Lung (tissue), 12 donors: Measurements from ENCODE around the gene CDCP2. TPM values are rescaled to one million over a fixed set of nuclear protein-coding genes. Genes with fewer than 3 reads are reported as not detected.

Experiments
- ATAC-seq: fragments of 200-7000 bp; cut with Tn5 transposase; one replicate; pipeline ENCODE4 v1.9.1; 2020; ENCODE audit warnings: moderate number of reproducible peaks; ENCODE audit not compliant: insufficient read depth, low FRiP score
- DNase-seq, 3 donors: peaks; one replicate each; pipeline ENCODE4 v3.0.0-alpha.2; 2013 to 2017
- H3K27ac ChIP-seq, 2 donors: one replicate each; pipeline ENCODE4 v1.5.1; 2013; ENCODE audit warnings: mild to moderate bottlenecking in 2 of 2, moderate library complexity in 2 of 2, control low read depth in 1 of 2, inconsistent platforms in 1 of 2, low read depth in 1 of 2, low read length in 1 of 2
- H3K27me3 ChIP-seq, 3 donors: one replicate each; pipeline ENCODE4 v1.5.1; 2013; ENCODE audit warnings: low read length in 2 of 3; ENCODE audit not compliant: control insufficient read depth in 3 of 3, insufficient read depth in 3 of 3
- H3K36me3 ChIP-seq, 4 donors: one replicate each; pipeline ENCODE4 v1.5.1; 2013; ENCODE audit warnings: low read length in 4 of 4, mild to moderate bottlenecking in 1 of 4, moderate library complexity in 1 of 4; ENCODE audit not compliant: control insufficient read depth in 4 of 4, insufficient read depth in 4 of 4
- H3K4me1 ChIP-seq, 5 donors: one replicate each; pipeline ENCODE4 v1.5.1; 2013; ENCODE audit warnings: low read length in 5 of 5, mild to moderate bottlenecking in 2 of 5, moderate library complexity in 1 of 5; ENCODE audit not compliant: control insufficient read depth in 5 of 5, insufficient read depth in 5 of 5
- H3K4me3 ChIP-seq: one replicate; pipeline ENCODE4 v1.5.1; 2013; ENCODE audit warnings: mild to moderate bottlenecking, control low read depth, moderate library complexity
- H3K9ac ChIP-seq, 2 donors: one replicate each; pipeline ENCODE4 v1.5.1; 2013; ENCODE audit warnings: low read length in 2 of 2, control low read depth in 1 of 2; ENCODE audit not compliant: insufficient read depth in 1 of 2
- H3K9me3 ChIP-seq, 4 donors: one replicate each; pipeline ENCODE4 v1.5.1; 2013; ENCODE audit warnings: low read length in 3 of 4, mild to moderate bottlenecking in 1 of 4, moderate library complexity in 1 of 4; ENCODE audit not compliant: control insufficient read depth in 4 of 4, insufficient read depth in 3 of 4
- WGBS, 2 donors: extraction: QIAGEN DNeasy Blood & Tissue Kit; methylation state at CpG; one replicate each; pipeline ENCODE4 v1.1.7; 2013; 5-methylcytosine and 5-hydroxymethylcytosine counted together
- polyA plus RNA-seq, 2 donors: library from polyadenylated mRNA; stranded (reverse); fragments of 200-250 nt; gene quantifications; one replicate each; pipeline ENCODE4 v1.2.1, GENCODE V29; 2013
- total RNA-seq, 2 donors: library from RNA; depleted of rRNA in 1 of 2; stranded (reverse); fragments of >200 nt in 1 of 2; gene quantifications; one replicate each; pipeline ENCODE4 v1.2.1, GENCODE V29; 2014 to 2021
- TF ChIP-seq, protein P1 (sequence below): IDR thresholded peaks from 2 replicates; pipeline ENCODE4 v1.5.1; 2012; ENCODE audit warnings: mild to moderate bottlenecking; ENCODE audit errors: control extremely low read depth, extremely low read depth
- donor health status: control.
- donor health status: control.
- donor health status: Bipolar disorder and iron deficiency.
- donor health status: healthy.
- donor health status: DM: yes; HTN: yes; CAD: no.

CDCP2 gene
- total and polyA plus RNA-seq, 4 donors, result 0.02 to 0.28 (median 0.14) TPM; not detected in 1

DNA sequence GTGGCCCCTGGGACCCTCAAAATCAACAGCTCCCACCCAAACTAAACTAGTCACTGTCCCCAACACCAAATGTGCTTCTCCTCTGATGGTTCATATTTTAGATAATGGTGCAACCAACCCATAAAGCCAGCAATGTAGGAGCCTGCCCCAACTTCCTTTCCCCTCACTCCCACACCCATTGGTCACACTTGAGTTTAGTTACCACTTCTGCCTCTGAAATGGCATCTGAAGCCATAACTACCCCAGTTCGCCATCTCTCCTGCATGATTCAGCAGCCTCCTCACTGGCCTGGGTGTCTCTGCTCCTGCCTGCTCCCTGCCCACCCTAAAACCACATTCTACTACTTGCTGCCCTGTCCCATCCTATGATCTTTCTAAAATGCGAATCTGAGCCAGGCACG is 3.4 kb upstream of the CDCP2 start:
- Histone ChIP-seq H3K4me3 (no peak overlapping the region), H3K36me3 (no peaks in the 10 kb centered on the region), H3K27ac (no peak overlapping the region), H3K27me3 (no peaks in the 10 kb centered on the region), H3K9me3 (no peaks in the 10 kb centered on the region), H3K4me1 (peaks cover 0 to 2% (median 0%) of the 10 kb centered on the region in 5 donors), H3K9ac (no peak overlapping the region)
- ATAC-seq (no peak), DNase-seq (no peak)
- WGBS, 2 donors, result 92 to 93% methylated on average over 3 of the region's 3 CpGs
- TF ChIP-seq, protein P1, sequence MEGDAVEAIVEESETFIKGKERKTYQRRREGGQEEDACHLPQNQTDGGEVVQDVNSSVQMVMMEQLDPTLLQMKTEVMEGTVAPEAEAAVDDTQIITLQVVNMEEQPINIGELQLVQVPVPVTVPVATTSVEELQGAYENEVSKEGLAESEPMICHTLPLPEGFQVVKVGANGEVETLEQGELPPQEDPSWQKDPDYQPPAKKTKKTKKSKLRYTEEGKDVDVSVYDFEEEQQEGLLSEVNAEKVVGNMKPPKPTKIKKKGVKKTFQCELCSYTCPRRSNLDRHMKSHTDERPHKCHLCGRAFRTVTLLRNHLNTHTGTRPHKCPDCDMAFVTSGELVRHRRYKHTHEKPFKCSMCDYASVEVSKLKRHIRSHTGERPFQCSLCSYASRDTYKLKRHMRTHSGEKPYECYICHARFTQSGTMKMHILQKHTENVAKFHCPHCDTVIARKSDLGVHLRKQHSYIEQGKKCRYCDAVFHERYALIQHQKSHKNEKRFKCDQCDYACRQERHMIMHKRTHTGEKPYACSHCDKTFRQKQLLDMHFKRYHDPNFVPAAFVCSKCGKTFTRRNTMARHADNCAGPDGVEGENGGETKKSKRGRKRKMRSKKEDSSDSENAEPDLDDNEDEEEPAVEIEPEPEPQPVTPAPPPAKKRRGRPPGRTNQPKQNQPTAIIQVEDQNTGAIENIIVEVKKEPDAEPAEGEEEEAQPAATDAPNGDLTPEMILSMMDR, result no peak

DNA sequence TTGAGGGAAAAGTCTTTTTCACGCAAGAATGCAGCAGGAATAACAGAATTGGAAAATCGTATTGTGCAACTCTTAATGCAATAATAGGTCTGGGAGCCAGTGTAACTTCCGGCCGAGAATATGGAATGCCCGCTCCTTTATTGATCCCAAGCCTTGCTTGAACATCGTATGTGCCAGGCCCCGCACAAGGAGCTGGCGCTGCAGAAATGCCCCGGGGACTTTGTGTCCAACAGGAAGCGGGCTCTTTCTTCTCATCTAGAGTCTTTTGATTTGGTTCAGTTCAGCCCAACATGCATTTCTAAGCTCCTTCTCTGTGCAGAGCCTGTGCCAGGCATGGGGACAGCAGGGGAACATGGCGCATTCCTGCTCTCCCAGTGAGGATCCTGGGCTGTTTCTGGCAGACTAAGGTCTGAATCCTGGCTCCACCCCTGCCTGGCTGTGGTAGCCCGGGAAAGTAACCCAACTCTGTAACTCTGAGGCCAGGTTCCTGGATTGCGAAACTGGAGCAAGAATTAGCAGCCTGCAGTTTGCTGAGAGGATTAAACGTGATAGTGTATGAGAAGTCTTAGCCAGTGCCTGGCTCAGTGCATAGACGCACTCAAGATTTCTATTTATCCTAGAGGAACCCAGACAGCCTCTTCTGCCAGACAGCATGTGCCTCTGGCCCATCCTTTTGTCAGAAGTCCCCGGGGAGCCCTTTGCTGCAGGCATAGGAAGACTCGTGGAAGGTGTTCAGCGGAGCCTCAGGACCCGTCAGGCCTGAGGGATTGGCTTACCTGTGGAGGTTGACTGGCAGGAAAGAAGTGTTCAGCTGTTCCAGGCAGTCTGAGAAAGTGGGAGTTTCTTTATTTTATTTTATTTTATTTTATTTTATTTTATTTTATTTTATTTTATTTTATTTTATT is 987 bp upstream of the CDCP2 start:
- ATAC-seq, result peak; percentile 41
- H3K9ac ChIP-seq, result no peak overlapping the region
- 58 to 60% methylated on average over 19 of the region's 19 CpGs for WGBS, 2 donors
- H3K27ac ChIP-seq, result peak overlapping the region in 1 of 2 donors; percentile 49
- no peaks in the 10 kb centered on the region for H3K27me3 ChIP-seq
- no peak overlapping the region for H3K4me3 ChIP-seq
- TF ChIP-seq, protein P1, result no peak
- no peaks in the 10 kb centered on the region for H3K9me3 ChIP-seq
- peak; percentile 62 to 80 (median 63) for DNase-seq
- no peaks in the 10 kb centered on the region for H3K36me3 ChIP-seq
- H3K4me1 ChIP-seq, result peaks cover 0 to 2% (median 0%) of the 10 kb centered on the region in 5 donors

DNA sequence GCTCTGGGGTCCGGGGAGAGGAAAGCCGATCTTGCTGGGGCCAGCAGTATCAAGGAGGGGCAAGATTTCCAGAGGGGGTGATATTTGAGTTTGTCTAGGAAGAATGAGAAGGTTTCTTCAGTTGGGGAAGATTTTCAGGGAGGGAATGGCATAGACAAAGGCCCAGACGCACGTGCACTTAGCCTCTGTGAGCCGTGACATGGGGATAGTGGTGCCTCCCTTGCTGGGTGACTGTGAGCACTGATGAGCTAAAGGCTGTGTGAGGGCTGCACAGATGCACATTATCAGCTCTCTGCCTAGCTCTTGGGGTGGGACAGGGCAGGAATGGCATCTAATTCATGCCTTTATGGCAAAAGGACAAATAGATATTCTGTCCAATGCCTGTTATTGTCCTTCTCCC is 1.8 kb downstream of the CDCP2 start:
- H3K4me3 ChIP-seq, result no peak overlapping the region
- peaks cover 0 to 2% (median 0%) of the 10 kb centered on the region in 5 donors for H3K4me1 ChIP-seq
- H3K27me3 ChIP-seq, result no peaks in the 10 kb centered on the region
- TF ChIP-seq, protein P1, result no peak
- WGBS, 2 donors, result 92 to 94% methylated on average over 5 of the region's 5 CpGs
- no peaks in the 10 kb centered on the region for H3K9me3 ChIP-seq
- ATAC-seq (no peak), DNase-seq (no peak)
- no peak overlapping the region for H3K9ac ChIP-seq
- H3K27ac ChIP-seq, result no peak overlapping the region
- no peaks in the 10 kb centered on the region for H3K36me3 ChIP-seq
